Lower lobe of right lung (tissue), 2 donors: ENCODE data around the gene ZNFX1. TPM values are rescaled to one million over a fixed set of nuclear protein-coding genes. Genes with fewer than 3 reads are reported as not detected.

ENCODE experiments used
- ATAC-seq, 2 donors: fragments of 200-7000 bp; cut with Tn5 transposase; one replicate each; pipeline ENCODE4 v1.9.1; 2020 to 2022; ENCODE audit warnings: mild to moderate bottlenecking in 2 of 2, moderate library complexity in 2 of 2
- DNase-seq: peaks from one replicate; pipeline ENCODE4 v3.0.0-alpha.2; 2020
- H3K27ac ChIP-seq: fragments of 200-600 bp; one replicate; pipeline ENCODE4 v1.8.0; 2022
- H3K27me3 ChIP-seq: fragments of 200-600 bp; one replicate; pipeline ENCODE4 v1.8.0; 2022; ENCODE audit warnings: low read depth
- H3K36me3 ChIP-seq: fragments of 200-600 bp; one replicate; pipeline ENCODE4 v1.8.0; 2022; ENCODE audit warnings: mild to moderate bottlenecking
- H3K4me1 ChIP-seq: fragments of 200-600 bp; one replicate; pipeline ENCODE4 v1.8.0; 2022
- H3K4me3 ChIP-seq: fragments of 200-600 bp; one replicate; pipeline ENCODE4 v1.8.0; 2022; ENCODE audit warnings: mild to moderate bottlenecking
- H3K9me3 ChIP-seq: fragments of 200-600 bp; one replicate; pipeline ENCODE4 v1.8.0; 2022
- intact Hi-C: fragments of 100-400 bp; cut with DNase I; formaldehyde crosslinking; loops from one replicate; pipeline ENCODE4 v1.11.0; 2022
- total RNA-seq: library from RNA; stranded (reverse); fragmentation: NEBNext Ultra II Directional; extraction: Animal tissue kit (Norgen Biotek cat#: 25700); gene quantifications from one replicate; pipeline ENCODE4 v1.2.1, GENCODE V29; 2021
- TF ChIP-seq, protein P1 (sequence below): fragments of 200-600 bp; IDR thresholded peaks from one replicate; pipeline ENCODE4 v1.8.0; 2022; ENCODE audit warnings: antibody characterized with exemption, mild to moderate bottlenecking
- donor health status: DM: no; HTN: yes; CAD: no; lungs with severe emphysema.

Gene ZNFX1
- total RNA-seq, 1 donor from 2014 or later, result 53.9 TPM

DNA sequence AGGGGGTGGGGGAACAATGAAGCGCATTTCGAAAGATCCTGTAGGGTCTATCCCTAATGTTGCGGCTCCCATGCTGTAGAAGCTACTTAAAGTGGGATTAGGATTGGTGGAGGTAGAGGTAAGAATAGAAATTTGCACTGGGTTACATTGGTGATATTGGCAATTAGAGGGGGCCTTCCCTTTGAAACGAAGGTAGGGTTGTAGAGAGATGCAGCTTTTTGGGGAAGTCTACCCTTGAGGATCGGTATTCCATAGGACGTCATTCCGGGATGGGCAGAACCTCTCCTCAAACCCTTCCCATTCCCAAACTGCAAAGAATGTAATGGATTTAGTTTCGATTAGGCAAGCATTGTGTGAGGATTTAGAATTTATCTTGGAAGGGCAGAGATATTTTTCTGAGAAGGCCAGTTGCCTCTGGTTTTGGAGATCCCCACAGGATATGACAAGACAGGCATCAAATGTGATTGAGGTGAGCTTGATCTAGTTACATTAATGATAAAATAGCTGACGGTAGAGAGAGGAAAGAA lies 5.4 kb upstream of the ZNFX1 start:
- peaks cover 47% of the 10 kb centered on the region for H3K9me3 ChIP-seq
- H3K36me3 ChIP-seq, result peaks cover 90% of the 10 kb centered on the region
- no peak overlapping the region for H3K27ac ChIP-seq
- no peaks in the 10 kb centered on the region for H3K27me3 ChIP-seq
- DNase-seq, result no peak
- intact Hi-C loops, result no loop called here
- TF ChIP-seq, protein P1, sequence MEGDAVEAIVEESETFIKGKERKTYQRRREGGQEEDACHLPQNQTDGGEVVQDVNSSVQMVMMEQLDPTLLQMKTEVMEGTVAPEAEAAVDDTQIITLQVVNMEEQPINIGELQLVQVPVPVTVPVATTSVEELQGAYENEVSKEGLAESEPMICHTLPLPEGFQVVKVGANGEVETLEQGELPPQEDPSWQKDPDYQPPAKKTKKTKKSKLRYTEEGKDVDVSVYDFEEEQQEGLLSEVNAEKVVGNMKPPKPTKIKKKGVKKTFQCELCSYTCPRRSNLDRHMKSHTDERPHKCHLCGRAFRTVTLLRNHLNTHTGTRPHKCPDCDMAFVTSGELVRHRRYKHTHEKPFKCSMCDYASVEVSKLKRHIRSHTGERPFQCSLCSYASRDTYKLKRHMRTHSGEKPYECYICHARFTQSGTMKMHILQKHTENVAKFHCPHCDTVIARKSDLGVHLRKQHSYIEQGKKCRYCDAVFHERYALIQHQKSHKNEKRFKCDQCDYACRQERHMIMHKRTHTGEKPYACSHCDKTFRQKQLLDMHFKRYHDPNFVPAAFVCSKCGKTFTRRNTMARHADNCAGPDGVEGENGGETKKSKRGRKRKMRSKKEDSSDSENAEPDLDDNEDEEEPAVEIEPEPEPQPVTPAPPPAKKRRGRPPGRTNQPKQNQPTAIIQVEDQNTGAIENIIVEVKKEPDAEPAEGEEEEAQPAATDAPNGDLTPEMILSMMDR, result no peak
- H3K4me3 ChIP-seq, result no peak overlapping the region
- H3K4me1 ChIP-seq, result peaks cover 52% of the 10 kb centered on the region
- no peak for ATAC-seq

DNA sequence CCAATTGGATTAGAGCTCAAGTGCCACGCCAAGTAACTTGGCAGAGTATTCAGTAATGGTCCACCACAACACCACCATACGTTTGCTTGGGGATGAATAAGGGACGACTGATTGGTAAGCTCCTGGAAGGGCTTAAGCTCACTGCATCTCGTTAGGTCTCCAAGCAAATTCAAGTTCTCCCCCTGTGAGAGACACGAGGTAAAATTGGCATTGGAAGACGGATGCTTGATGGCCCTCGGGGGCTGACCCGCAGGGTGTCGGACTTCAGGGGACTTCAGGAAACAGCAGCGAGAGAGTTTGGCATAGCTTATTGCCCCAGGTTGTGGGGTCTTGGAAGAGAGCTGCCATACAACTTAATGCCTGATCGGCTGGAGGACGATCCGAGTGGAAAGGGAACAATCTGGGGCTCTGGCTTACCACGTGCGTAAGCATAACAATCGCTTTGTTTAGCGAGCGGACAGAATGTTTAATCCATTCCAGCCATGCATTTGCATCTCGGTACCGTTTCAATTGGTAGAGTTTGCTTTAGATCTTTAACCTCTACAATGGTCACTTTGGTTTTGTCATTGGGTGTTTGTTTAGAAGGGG lies 4.8 kb upstream of the ZNFX1 start:
- Histone ChIP-seq H3K27me3 (no peaks in the 10 kb centered on the region), H3K27ac (no peak overlapping the region), H3K4me1 (peaks cover 48% of the 10 kb centered on the region), H3K4me3 (no peak overlapping the region), H3K36me3 (peaks cover 84% of the 10 kb centered on the region), H3K9me3 (peaks cover 47% of the 10 kb centered on the region)
- ATAC-seq (no peak), DNase-seq (no peak)
- intact Hi-C loops, result no loop called here
- TF ChIP-seq, protein P1, result no peak

DNA sequence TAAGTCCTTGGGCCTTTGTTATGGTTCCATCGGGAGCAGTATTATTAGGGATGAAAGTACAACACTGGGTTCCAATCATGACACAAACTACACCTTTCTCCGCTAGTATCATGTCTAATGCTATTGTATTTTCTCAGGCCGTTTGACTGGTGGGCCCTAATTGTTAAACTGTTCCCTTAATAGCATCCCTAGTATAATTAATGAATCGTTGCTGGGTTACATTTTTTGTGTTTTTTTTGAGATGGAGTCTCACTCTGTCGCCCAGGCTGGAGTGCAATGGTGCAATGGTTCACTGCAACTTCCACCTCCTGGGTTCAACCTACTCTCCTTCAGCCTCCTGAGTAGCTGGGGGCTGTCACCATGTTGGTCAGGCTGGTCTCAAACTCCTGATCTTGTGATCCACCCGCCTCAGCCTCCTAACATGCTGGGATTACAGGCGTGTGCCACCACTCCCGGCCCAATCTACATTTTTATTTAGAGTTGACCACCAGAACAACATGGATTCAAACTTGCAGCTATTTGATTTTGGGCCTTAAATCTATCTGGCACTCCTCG lies 4.1 kb upstream of the ZNFX1 start:
- TF ChIP-seq, protein P1, result no peak
- ATAC-seq (no peak), DNase-seq (no peak)
- no peak overlapping the region for H3K27ac ChIP-seq
- H3K9me3 ChIP-seq, result peaks cover 44% of the 10 kb centered on the region
- H3K4me3 ChIP-seq, result peak overlapping the region; percentile 91
- H3K27me3 ChIP-seq, result no peaks in the 10 kb centered on the region
- peaks cover 77% of the 10 kb centered on the region for H3K36me3 ChIP-seq
- peaks cover 45% of the 10 kb centered on the region for H3K4me1 ChIP-seq
- intact Hi-C loops, result no loop called here

DNA sequence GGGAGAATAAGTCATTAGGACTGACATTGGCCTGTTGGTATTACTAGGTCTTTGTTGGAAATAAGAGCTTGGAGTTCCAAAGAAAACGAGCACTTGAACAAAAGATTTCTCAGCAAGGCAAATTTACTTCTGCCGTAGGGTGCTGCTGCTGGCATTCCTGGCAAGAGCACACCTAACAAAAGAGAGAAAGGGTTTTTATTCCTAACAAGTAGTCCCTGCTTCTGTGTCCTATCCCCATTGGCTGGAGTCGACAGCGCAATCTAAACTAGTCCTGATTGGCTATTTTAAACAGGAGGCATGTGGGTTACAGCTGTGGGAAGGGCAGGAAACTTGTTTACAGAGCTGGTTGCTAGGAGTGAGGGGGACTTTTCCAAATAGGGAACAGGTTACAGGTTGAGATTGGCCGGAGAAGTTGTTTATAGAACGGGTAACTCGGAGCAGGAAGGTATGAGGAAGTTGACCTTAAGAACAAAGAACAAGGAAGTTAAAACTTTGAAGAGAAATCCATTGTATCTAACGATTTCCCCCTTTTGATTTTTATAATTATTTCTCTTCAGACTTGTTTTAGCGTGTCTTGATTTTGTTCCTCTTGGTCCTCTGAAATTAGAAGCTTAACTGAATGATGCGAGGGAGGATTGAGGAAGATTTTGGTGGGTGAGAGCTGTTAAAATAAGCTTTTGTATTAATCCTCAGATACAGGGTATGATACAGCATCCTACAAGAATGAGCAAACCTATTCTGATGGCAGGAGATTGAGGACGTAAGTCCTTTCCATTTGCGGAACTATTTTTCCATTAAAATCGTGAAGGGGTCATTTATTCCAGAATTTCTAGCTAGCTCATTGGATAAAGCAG lies 3.4 kb upstream of the ZNFX1 start:
- intact Hi-C loops, result no loop called here
- Histone ChIP-seq H3K4me1 (peaks cover 52% of the 10 kb centered on the region), H3K27me3 (no peaks in the 10 kb centered on the region), H3K36me3 (peaks cover 70% of the 10 kb centered on the region), H3K9me3 (peaks cover 37% of the 10 kb centered on the region), H3K27ac (peak overlapping the region; percentile 93), H3K4me3 (peak overlapping the region; percentile 91)
- ATAC-seq (no peak), DNase-seq (no peak)
- TF ChIP-seq, protein P1, result no peak

DNA sequence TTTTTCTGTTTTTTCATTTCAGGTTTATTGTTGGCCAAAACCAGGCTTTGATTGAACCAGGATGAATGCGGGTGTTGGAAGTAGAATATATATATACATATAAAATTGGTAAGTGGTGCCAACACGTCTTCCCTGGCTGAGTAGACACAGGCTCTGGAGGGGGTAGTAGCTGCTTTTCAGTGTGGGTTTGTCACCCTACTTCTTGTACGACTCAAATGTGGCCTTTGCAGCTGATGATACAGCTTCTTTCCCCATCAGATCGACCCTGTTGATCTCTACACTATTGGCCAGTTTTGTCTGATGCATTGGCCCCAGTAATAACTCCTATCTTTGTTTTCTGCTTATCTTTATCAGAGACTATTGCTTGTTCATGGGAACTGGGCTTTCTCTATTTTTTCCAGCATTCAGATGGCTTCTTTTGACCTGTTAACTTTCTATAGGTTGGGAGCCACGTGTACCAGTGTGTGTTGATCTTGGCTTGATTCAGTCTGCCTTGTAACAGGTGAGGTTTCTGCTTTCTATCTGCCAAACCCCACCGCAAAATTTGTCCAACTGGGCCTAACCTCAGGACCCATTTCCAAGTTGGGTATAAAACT lies 2.7 kb upstream of the ZNFX1 start:
- DNase-seq (no peak), ATAC-seq (no peak)
- Histone ChIP-seq H3K36me3 (peaks cover 64% of the 10 kb centered on the region), H3K27me3 (no peaks in the 10 kb centered on the region), H3K4me3 (peak overlapping the region; percentile 91), H3K9me3 (peaks cover 30% of the 10 kb centered on the region), H3K4me1 (peaks cover 59% of the 10 kb centered on the region), H3K27ac (peak overlapping the region; percentile 93)
- intact Hi-C loops, result no loop called here
- TF ChIP-seq, protein P1, result no peak
